Stimulated activated CD8-positive, alpha-beta memory T cell treated with anti-CD3 and anti-CD28 coated beads, Interleukin-12 subunit alpha, Interleukin-12 subunit beta, amount 100 ng/mL, for 24 hours (primary cell): ENCODE results near the gene CLDN10.
"Not testable (repeated sequence)": the region's sequence is repeated elsewhere in the genome, so short reads cannot be mapped to it uniquely, and the experiment has no call there.

Experiments used
- DNase-seq: peaks from one replicate; pipeline ENCODE4 v3.0.0-alpha.2; 2020; ENCODE audit errors: extremely low read depth

The CLDN10 gene

GRCh38 chr13:95541308-95541707, 11.2 kb upstream of the CLDN10 start:
- DNase-seq, result no peak

GRCh38 chr13:95541911-95542474, 10.5 kb upstream of the CLDN10 start:
- no peak for DNase-seq

DNA sequence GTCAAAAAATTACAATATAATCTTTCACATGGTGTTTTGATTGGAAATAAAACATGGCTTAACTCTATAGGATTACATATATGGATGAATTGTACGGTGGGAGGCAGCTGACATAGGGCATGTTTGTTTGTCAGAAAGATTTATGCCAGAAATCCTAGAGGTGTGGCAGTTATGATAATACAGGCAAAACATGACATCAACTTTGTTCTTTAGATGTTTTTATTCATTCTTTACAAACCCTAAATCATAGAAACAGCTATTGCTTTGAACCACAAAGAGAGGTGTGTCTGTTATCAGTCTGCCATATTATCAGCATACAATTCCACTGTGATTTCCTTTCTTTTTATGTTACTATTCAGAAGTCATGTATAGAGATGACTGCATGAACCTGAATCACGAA, 8.2 kb upstream of the CLDN10 start:
- DNase-seq, result no peak

GRCh38 chr13:95546919-95547318, 5.6 kb upstream of the CLDN10 start:
- no peak for DNase-seq

DNA sequence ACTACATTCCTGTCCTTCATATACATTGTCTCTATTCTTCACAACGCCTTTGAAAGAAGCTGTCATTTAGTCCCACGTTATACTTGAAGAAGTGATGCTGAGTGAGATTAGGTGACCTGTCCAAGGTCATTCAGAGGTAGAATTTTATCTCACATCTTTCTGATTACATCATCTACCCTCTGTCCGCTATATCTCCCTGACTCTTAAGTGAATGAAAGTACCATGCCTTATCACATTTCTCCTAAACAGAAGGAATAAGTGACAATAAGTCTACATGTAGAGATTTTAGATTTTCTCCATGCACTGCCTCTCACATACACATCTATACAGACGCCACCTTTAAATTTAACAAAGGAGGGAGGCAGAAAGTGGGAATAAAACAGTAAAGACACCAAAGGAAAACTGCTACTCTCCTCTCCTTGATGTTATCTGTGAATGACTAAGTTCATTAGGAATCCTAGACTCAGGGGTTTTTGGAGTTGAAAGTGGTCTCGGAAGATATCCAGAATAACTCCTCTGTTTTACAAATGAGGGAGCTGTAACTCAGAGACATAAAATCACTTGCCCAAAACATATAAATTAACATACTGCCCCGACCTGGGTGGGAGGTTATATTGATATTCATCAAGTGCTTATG, 4.9 kb upstream of the CLDN10 start:
- no peak for DNase-seq

GRCh38 chr13:95552208-95552538, 347 bp upstream of the CLDN10 start:
- no peak for DNase-seq

- DNase-seq, result no peak
Observed at GRCh38 chr13:95553581-95554385, 1.3 kb downstream of the CLDN10 start.

DNA sequence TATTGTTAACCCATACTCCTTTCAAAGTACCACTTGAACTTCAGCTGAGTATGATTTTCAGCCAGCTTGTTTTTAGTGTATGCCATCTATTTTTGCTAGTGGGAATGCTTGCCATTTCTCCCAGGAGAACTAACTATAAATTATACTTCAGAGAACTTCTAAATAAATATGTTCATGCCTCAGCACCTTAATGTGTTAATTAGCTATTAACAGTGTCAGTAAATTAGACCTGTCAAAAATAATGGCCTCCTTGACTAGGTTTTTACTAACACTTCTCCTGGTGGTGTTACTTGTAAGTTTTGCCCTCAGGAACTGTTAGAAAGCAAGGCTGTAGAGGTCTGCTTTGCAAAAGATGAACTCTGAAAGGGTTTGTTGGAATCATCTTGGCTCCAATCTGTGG, 4.5 kb downstream of the CLDN10 start:
- DNase-seq, result no peak

DNA sequence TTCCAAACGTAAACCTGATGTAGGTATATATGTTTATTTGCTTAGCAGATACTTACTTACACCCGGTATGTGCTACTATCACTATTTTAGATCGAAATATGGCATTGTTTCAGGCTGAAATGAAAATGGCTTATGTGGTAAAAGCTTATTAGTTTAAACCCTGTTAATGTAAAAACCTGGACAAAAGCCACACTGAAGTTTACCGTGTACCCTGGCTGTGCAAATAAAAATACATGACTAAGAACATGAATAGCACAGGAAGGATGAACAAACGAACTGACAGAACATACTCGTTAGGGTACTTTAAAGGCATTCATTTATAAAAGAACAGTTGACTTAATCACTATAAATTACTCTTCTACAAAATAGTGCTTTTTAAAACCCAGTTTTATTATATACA, 6.6 kb downstream of the CLDN10 start:
- no peak for DNase-seq

DNA sequence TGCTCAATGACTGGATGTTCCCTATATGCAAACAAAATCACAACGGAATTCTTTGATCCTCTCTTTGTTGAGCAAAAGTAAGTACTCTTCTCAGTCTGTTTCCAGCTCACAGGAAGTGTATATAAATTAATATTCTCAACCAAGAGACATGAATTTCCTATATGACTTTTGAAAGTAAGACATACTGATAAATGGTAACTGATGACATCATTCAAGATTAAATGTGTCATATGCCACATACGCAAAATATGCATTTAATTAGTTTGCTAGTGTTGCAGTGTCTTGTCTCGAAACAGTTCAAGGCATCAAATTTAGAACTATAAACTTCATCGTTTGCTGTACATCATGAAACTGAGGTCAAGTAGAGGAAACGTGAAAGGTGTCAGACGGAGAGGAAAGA, 7.9 kb downstream of the CLDN10 start:
- DNase-seq, result no peak

DNA sequence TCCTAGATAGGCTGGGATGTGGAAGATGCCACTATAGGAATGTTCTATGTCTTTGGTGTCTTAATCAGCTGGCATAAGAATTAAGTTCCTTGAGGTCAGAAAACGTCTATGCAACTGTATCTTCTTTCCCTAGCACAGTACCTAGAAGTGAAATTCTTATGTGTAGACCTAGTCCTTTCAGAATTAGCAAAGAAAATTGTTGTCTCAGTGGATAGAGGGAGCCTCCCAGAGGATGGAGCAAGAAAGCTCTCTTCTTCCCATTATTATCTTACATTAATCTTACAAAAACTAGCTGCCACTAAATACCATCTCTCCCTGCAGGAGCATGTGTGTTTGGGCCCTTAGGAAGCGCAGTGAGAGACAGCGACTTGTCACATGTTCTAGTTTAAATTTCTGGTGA, 11.6 kb downstream of the CLDN10 start:
- no peak for DNase-seq

GRCh38 chr13:95564733-95565291, 12.3 kb downstream of the CLDN10 start:
- DNase-seq, result no peak

DNA sequence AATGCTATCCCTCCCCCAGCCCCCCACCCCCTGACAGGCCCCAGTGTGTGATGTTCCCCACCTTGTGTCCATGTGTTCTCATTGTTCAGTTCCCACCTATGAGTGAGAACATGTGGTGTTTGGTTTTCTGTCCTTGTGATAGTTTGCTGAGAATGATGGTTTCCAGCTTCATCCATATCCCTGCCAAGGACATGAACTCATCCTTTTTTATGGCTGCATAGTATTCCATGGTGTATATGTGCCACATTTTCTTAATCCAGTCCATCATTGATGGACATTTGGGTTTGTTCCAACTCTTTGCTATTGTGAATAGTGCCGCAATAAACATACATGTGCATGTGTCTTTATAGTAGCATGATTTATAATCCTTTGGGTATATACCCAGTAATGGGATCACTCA, 13.2 kb downstream of the CLDN10 start:
- DNase-seq, result not testable (repeated sequence)

DNA sequence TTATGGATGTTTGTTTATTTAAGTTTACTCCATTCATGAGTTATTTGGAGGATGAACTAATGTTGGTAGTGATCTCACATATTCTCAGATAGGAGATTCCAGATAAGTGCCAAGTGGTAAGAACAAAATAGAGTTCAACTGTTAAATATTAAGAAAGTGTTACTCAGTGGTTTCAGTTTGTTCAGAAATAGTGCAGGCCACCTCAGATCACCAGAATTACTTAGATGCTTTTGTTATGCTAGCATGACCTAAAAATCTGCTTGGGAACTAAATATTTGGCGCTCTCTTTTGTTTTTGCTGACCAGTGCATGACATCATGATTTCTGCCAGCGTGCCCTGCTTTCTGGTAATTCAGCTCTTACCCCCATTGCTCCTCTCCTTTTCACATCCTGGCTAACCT, 15.6 kb downstream of the CLDN10 start:
- no peak for DNase-seq

DNA sequence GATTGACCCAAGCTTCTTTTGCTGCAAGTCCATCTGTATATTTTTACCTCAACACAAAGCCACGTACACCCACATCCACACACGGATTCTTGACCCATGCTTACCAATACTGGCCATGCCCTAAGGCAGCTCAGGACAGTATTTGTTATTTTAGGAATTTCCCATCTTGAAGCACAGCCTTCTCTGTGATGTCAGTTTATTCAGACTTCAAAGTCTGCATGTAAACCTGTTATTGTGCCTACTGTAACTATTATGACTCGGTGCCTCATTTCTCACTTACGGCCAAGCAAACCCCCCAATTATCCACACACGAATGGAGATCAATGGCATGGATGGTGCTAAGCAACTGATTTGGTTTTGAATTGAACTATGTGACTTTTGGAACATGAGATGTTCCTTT, 17.5 kb downstream of the CLDN10 start:
- DNase-seq, result no peak

- no peak for DNase-seq
Observed at GRCh38 chr13:95571941-95572340, 19.4 kb downstream of the CLDN10 start.

- DNase-seq, result no peak
Observed at GRCh38 chr13:95573221-95573620, 20.7 kb downstream of the CLDN10 start.

GRCh38 chr13:95579303-95579702, 26.8 kb downstream of the CLDN10 start:
- DNase-seq, result no peak

DNA sequence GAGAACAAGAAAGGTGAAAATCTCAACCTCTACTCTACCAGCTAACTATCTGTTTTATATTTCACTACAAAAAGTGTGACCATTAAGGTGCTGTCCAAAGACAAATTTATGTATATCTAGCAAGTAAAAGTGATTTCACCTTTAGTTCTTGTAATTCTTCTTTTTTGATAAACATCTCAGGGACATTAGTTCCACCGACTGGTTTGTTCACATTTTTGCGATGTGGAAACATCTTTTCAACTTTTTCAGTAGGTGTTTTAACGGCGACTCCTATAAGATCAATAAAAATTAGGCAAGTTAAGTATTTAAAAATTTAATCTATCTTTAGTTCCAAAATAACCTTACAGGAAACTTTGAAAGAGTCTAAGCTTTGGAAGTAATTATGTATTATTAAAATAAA, 33.3 kb downstream of the CLDN10 start:
- no peak for DNase-seq

GRCh38 chr13:95588134-95588533, 35.6 kb downstream of the CLDN10 start:
- DNase-seq, result no peak

DNA sequence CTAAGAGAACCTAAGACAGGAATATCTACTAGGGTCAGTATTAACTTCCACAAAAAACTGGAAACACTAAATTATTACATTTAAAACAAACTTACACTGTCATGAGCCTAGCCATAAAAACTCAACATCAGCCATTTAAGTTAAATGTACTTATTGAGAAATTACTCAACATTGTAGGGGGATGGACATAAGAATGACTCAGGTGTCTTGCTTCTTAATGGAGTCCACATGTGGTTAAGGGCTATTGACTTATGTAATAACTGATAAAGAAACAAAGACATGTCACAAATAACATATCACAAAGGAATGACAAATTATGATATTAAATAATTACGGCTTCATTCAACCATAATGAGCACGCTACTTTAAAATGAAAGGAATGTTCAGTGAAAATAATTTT, 36.2 kb downstream of the CLDN10 start:
- DNase-seq, result no peak

- DNase-seq, result no peak
Observed at GRCh38 chr13:95593462-95593861, 40.9 kb downstream of the CLDN10 start.

GRCh38 chr13:95596701-95597100, 44.2 kb downstream of the CLDN10 start:
- DNase-seq, result no peak
